ENCODE data around the gene POFUT2. TPM values are rescaled to one million over a fixed set of nuclear protein-coding genes. Genes with fewer than 3 reads are reported as not detected.
A peak's percentile ranks its signal among the peaks of the same experiment; 100 is the strongest.

The POFUT2 gene
- total RNA-seq, 1 donor from 2014 or later, result 38.3 TPM

DNA sequence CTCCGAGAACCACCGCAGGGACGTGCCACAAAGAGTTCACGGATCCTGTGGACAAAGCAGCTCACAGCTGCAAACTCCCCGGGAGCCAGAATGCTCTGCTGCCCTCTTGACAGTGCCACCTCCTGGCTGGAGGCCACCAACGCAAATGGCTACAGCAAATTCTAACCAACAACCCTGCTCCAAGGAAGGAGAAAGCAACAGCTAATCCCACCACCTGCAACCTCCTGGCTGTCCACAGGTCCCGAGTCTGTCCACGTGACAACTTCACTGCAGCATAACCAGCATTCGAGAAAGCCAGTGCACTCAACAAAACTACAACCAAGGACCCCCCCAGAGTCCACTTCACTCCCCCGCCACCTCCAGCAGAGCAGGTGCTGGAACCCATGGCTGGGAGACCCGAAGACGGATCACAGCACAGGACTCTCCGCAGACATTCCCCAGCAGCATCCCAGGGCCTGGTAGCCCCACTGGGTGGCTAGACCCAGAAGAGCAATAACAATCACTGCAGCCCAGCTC lies 17.3 kb downstream of the POFUT2 start:
- TF ChIP-seq, protein P1, sequence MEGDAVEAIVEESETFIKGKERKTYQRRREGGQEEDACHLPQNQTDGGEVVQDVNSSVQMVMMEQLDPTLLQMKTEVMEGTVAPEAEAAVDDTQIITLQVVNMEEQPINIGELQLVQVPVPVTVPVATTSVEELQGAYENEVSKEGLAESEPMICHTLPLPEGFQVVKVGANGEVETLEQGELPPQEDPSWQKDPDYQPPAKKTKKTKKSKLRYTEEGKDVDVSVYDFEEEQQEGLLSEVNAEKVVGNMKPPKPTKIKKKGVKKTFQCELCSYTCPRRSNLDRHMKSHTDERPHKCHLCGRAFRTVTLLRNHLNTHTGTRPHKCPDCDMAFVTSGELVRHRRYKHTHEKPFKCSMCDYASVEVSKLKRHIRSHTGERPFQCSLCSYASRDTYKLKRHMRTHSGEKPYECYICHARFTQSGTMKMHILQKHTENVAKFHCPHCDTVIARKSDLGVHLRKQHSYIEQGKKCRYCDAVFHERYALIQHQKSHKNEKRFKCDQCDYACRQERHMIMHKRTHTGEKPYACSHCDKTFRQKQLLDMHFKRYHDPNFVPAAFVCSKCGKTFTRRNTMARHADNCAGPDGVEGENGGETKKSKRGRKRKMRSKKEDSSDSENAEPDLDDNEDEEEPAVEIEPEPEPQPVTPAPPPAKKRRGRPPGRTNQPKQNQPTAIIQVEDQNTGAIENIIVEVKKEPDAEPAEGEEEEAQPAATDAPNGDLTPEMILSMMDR (IDR thresholded peaks at IDR 0.05), result no peak
- no peak for TF ChIP-seq POLR2AphosphoS5 (IDR thresholded peaks at IDR 0.05; ENCODE audit: insufficient read depth in 1 of 2, low read depth in 1 of 2)
- no peak for TF ChIP-seq POLR2A (IDR thresholded peaks at IDR 0.05)
- H3K4me3 ChIP-seq, result no peak overlapping the region
- DNase-seq (ENCODE audit: extremely low spot score in 2 of 2), result no peak
- H3K27me3 ChIP-seq, result no peaks in the 10 kb centered on the region
- no peak overlapping the region for H3K27ac ChIP-seq
- no peaks in the 10 kb centered on the region for H3K4me1 ChIP-seq
- intact Hi-C loops (cut with DNase I), result no loop called here
- H3K9me3 ChIP-seq, result no peaks in the 10 kb centered on the region
- H3K36me3 ChIP-seq, result peaks cover 0 to 79% of the 10 kb centered on the region in 2 donors

DNA sequence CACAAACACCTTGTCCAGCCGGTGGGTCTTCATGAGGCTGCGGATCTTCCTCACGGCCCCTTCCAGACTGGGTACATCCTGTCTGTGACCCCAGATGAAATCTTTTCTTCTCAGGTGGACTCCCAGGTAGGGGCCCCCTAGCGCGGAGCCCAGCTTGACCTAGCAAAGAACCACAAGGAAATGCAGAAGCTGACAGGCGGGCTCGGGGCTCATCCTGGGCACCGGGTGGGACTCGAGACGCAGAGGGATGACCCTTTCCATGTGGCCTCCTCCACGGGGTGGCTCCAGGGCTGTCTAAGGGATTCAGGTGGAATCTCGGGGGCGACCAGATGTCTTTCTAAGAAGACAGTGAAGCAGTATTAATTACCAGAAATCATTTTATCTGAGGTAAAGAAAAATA lies 17.8 kb downstream of the POFUT2 start:
- Histone ChIP-seq H3K4me3 (no peak overlapping the region), H3K27ac (no peak overlapping the region), H3K36me3 (peaks cover 0 to 77% of the 10 kb centered on the region in 2 donors), H3K27me3 (no peaks in the 10 kb centered on the region), H3K9me3 (no peaks in the 10 kb centered on the region), H3K4me1 (no peaks in the 10 kb centered on the region)
- DNase-seq (ENCODE audit: extremely low spot score in 2 of 2), result no peak
- intact Hi-C loops (cut with DNase I), result loop anchor here (10.0 kb wide), 1 partner anchor 325 kb away; the partner anchor contains the start of gene SLX9
- TF ChIP-seq, protein P1 (IDR thresholded peaks at IDR 0.05), result no peak
- TF ChIP-seq POLR2A (IDR thresholded peaks at IDR 0.05) (no peak), POLR2AphosphoS5 (IDR thresholded peaks at IDR 0.05; ENCODE audit: insufficient read depth in 1 of 2, low read depth in 1 of 2) (no peak)

DNA sequence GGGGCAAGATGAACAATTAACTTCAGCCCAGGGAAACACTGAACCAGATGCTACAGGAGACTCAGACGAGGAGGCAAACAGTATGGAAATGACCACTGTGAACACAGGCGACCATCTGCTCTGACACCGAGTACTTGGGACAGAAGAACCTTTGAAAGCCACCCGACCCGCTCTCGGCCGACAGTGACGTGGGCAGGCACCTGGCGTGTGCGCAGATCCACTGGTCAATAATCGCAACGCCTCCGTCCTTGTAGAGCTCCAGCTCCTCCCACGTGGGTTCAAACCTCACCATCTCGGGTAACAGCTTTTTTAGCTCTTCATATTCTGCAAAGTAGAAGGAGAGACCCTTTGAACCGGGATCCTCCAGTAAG lies 20.3 kb downstream of the POFUT2 start:
- Histone ChIP-seq H3K4me1 (peaks cover under 1% of the 10 kb centered on the region), H3K27me3 (no peaks in the 10 kb centered on the region), H3K4me3 (no peak overlapping the region), H3K27ac (no peak overlapping the region), H3K36me3 (peaks cover 0 to 78% of the 10 kb centered on the region in 2 donors), H3K9me3 (no peaks in the 10 kb centered on the region)
- TF ChIP-seq POLR2AphosphoS5 (IDR thresholded peaks at IDR 0.05; ENCODE audit: insufficient read depth in 1 of 2, low read depth in 1 of 2), result no peak
- TF ChIP-seq, protein P1 (IDR thresholded peaks at IDR 0.05), result no peak
- TF ChIP-seq POLR2A (IDR thresholded peaks at IDR 0.05), result no peak
- DNase-seq (ENCODE audit: extremely low spot score in 2 of 2), result no peak
- intact Hi-C loops (cut with DNase I), result loop anchor here (10.0 kb wide), 1 partner anchor 323 kb away; the partner anchor contains the start of gene SLX9

DNA sequence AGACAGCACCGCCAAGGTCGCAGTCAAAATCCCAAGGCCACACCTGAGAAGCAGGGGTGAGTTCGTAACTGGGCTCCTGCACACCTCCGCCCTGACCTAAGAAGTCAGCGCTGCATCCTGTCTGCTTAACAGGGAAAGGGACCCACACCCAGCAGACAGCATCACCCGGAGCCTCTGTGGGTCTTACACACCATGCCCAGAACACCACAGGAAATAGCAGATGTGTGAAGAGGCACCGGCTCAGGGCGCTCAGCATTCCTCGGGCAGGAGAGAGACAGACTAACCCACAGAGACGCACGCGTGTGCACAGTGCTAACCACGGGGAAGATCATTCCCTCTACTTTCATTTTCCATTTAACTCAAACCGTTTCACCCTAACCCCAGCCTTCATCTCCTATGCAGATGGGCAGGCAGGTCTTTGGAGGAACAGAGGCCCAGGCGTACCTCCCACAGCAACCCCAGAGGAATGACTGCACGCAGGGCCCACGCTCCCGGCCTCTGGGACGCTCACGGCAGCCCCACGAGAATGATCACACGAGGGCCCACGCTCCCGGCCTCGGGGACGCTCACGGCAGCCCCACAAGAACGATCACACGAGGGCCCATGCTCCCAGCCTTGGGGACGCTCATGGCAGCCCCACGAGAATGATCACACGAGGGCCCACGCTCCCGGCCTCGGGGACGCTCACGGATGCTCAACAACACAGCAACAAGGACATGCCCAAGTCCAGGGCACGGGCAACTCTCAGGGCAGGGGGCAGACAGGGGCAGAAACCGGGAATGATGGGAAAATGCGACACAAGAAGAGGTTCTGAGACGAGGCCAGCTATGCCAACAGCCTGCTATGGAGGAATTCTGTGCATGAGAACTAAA lies 20.9 kb downstream of the POFUT2 start:
- H3K27me3 ChIP-seq, result no peaks in the 10 kb centered on the region
- peak in 1 of 2 donors; percentile 78 for DNase-seq (ENCODE audit: extremely low spot score in 2 of 2)
- H3K36me3 ChIP-seq, result peaks cover 0 to 72% of the 10 kb centered on the region in 2 donors

More for the DNA sequence above, 20.9 kb downstream of the POFUT2 start:
- peaks cover 4% of the 10 kb centered on the region for H3K4me1 ChIP-seq
- H3K9me3 ChIP-seq, result no peaks in the 10 kb centered on the region
- H3K27ac ChIP-seq, result no peak overlapping the region
- no peak overlapping the region for H3K4me3 ChIP-seq
- TF ChIP-seq, protein P1 (IDR thresholded peaks at IDR 0.05), result no peak
- no peak for TF ChIP-seq POLR2AphosphoS5 (IDR thresholded peaks at IDR 0.05; ENCODE audit: insufficient read depth in 1 of 2, low read depth in 1 of 2)
- no peak for TF ChIP-seq POLR2A (IDR thresholded peaks at IDR 0.05)
- intact Hi-C loops (cut with DNase I), result loop anchor here (10.0 kb wide), 1 partner anchor 322 kb away; the partner anchor contains the start of gene SLX9
